ENCODE results near the gene UBR4.

GRCh38 chr1:19032413-19032695 is 177.7 kb downstream of the UBR4 start:
- TF ChIP-seq CTCF (optimal IDR thresholded peaks at IDR 0.05 in 1 of 3, IDR thresholded peaks at IDR 0.05 in 1 of 3, conservative IDR thresholded peaks at IDR 0.05 in 1 of 3; ENCODE audit: extremely low read depth in 1 of 3, insufficient read depth in 2 of 3, low read length in 3 of 3), result no peak
- no peak for TF ChIP-seq EZH2 (IDR thresholded peaks at IDR 0.05; ENCODE audit: low read length)

All from keratinocyte (primary cell).